ENCODE measurements around the gene GOLGA6A.

Gene GOLGA6A

GRCh38 chr15:74032046-74032445, 50.3 kb downstream of the GOLGA6A start:
- Histone ChIP-seq H3F3A (ENCODE audit: control insufficient read depth, insufficient read depth) (no peaks in the 10 kb centered on the region), H3K9me3 (ENCODE audit: control insufficient read depth, insufficient read depth, low read length) (no peaks in the 10 kb centered on the region), H3K79me2 (ENCODE audit: control insufficient read depth, low read length) (no peaks in the 10 kb centered on the region), H4K20me1 (ENCODE audit: control insufficient read depth, insufficient read depth, low read depth, low read length) (no peaks in the 10 kb centered on the region; the same call in none of the 2 replicates), H3K9me2 (replicated peaks; ENCODE audit: control insufficient read depth, low read length) (no peaks in the 10 kb centered on the region), H3K4me2 (ENCODE audit: low read length) (no peak overlapping the region), H3K4me3 (ENCODE audit: low read length) (no peak overlapping the region), H3K27me3 (ENCODE audit: control insufficient read depth, low read length) (no peaks in the 10 kb centered on the region), H3K4me1 (ENCODE audit: control insufficient read depth, low read length) (no peaks in the 10 kb centered on the region), H3K36me3 (ENCODE audit: control insufficient read depth, low read length) (no peaks in the 10 kb centered on the region), H3K27ac (ENCODE audit: low read depth, low read length) (no peak overlapping the region)
- TF ChIP-seq EZH2phosphoT487 (IDR thresholded peaks at IDR 0.05; ENCODE audit: borderline replicate concordance, low read length), result no peak
- no peak for TF ChIP-seq CTCF (IDR thresholded peaks at IDR 0.05; ENCODE audit: low read depth, low read length, poor library complexity, severe bottlenecking)

GRCh38 chr15:74028646-74029045, 53.7 kb downstream of the GOLGA6A start:
- Histone ChIP-seq H3K9me2 (replicated peaks; ENCODE audit: control insufficient read depth, low read length) (no peaks in the 10 kb centered on the region), H3K4me2 (ENCODE audit: low read length) (no peak overlapping the region), H3K27ac (ENCODE audit: low read depth, low read length) (no peak overlapping the region), H3K36me3 (ENCODE audit: control insufficient read depth, low read length) (no peaks in the 10 kb centered on the region), H4K20me1 (ENCODE audit: control insufficient read depth, insufficient read depth, low read depth, low read length) (no peaks in the 10 kb centered on the region; the same call in 1 of the 2 replicates), H3K4me1 (ENCODE audit: control insufficient read depth, low read length) (no peaks in the 10 kb centered on the region), H3F3A (ENCODE audit: control insufficient read depth, insufficient read depth) (no peaks in the 10 kb centered on the region), H3K9me3 (ENCODE audit: control insufficient read depth, insufficient read depth, low read length) (no peaks in the 10 kb centered on the region), H3K27me3 (ENCODE audit: control insufficient read depth, low read length) (no peaks in the 10 kb centered on the region), H3K79me2 (ENCODE audit: control insufficient read depth, low read length) (no peaks in the 10 kb centered on the region), H3K4me3 (ENCODE audit: low read length) (no peak overlapping the region)
- TF ChIP-seq EZH2phosphoT487 (IDR thresholded peaks at IDR 0.05; ENCODE audit: borderline replicate concordance, low read length) (no peak), CTCF (IDR thresholded peaks at IDR 0.05; ENCODE audit: low read depth, low read length, poor library complexity, severe bottlenecking) (no peak)

GRCh38 chr15:74027688-74028087, 54.7 kb downstream of the GOLGA6A start:
- Histone ChIP-seq H3K36me3 (ENCODE audit: control insufficient read depth, low read length) (no peaks in the 10 kb centered on the region), H3K27ac (ENCODE audit: low read depth, low read length) (no peak overlapping the region), H3K4me3 (ENCODE audit: low read length) (no peak overlapping the region), H3K9me3 (ENCODE audit: control insufficient read depth, insufficient read depth, low read length) (no peaks in the 10 kb centered on the region), H3K27me3 (ENCODE audit: control insufficient read depth, low read length) (no peaks in the 10 kb centered on the region), H3K4me2 (ENCODE audit: low read length) (no peak overlapping the region), H3K79me2 (ENCODE audit: control insufficient read depth, low read length) (no peaks in the 10 kb centered on the region), H3K9me2 (replicated peaks; ENCODE audit: control insufficient read depth, low read length) (no peaks in the 10 kb centered on the region), H3K4me1 (ENCODE audit: control insufficient read depth, low read length) (no peaks in the 10 kb centered on the region), H3F3A (ENCODE audit: control insufficient read depth, insufficient read depth) (no peaks in the 10 kb centered on the region), H4K20me1 (ENCODE audit: control insufficient read depth, insufficient read depth, low read depth, low read length) (no peaks in the 10 kb centered on the region; the same call in 1 of the 2 replicates)
- TF ChIP-seq CTCF (IDR thresholded peaks at IDR 0.05; ENCODE audit: low read depth, low read length, poor library complexity, severe bottlenecking), result no peak
- no peak for TF ChIP-seq EZH2phosphoT487 (IDR thresholded peaks at IDR 0.05; ENCODE audit: borderline replicate concordance, low read length)

Data from DOHH2 (cell line).